Liver (tissue), 9 donors: ENCODE results near the gene TRIM15. TPM values are rescaled to one million over a fixed set of nuclear protein-coding genes. Genes with fewer than 3 reads are reported as not detected.

Experiments used
- DNase-seq: peaks from one replicate; pipeline ENCODE4 v3.0.0-alpha.2; 2017; ENCODE audit warnings: low spot score
- H3K27ac ChIP-seq, 2 donors: one replicate each; pipeline ENCODE4 v1.7.0; 2013; ENCODE audit warnings: inconsistent platforms in 2 of 2, low read length in 2 of 2, control low read depth in 1 of 2, low read depth in 1 of 2, mild to moderate bottlenecking in 1 of 2
- H3K27me3 ChIP-seq, 4 donors: one replicate each; pipeline versions ENCODE4 v1.6.1 to v1.7.0; 2013; ENCODE audit warnings: low read length in 3 of 4, inconsistent platforms in 1 of 4, mild to moderate bottlenecking in 1 of 4, moderate library complexity in 1 of 4; ENCODE audit not compliant: control insufficient read depth in 4 of 4, insufficient read depth in 4 of 4
- H3K36me3 ChIP-seq, 4 donors: one replicate each; pipeline versions ENCODE4 v1.6.1 to v1.7.0; 2013; ENCODE audit warnings: low read length in 3 of 4, mild to moderate bottlenecking in 3 of 4, low read depth in 1 of 4, moderate library complexity in 1 of 4; ENCODE audit not compliant: control insufficient read depth in 4 of 4, insufficient read depth in 3 of 4
- H3K4me1 ChIP-seq, 4 donors: one replicate each; pipeline versions ENCODE4 v1.6.1 to v1.7.0; 2013; ENCODE audit warnings: low read length in 3 of 4, mild to moderate bottlenecking in 3 of 4, moderate library complexity in 1 of 4; ENCODE audit not compliant: control insufficient read depth in 4 of 4, insufficient read depth in 4 of 4
- H3K4me3 ChIP-seq, 3 donors: one replicate each; pipeline versions ENCODE4 v1.6.1 to v1.7.0; 2013; ENCODE audit warnings: low read length in 3 of 3, control low read depth in 1 of 3, low read depth in 1 of 3, mild to moderate bottlenecking in 1 of 3
- H3K9ac ChIP-seq, 2 donors: one replicate each; pipeline ENCODE4 v1.7.0; 2013; ENCODE audit warnings: low read length in 2 of 2, mild to moderate bottlenecking in 2 of 2, moderate library complexity in 2 of 2, control low read depth in 1 of 2, low read depth in 1 of 2
- H3K9me3 ChIP-seq, 4 donors: one replicate each; pipeline versions ENCODE4 v1.6.1 to v1.7.0; 2013; ENCODE audit warnings: low read length in 3 of 4; ENCODE audit not compliant: control insufficient read depth in 4 of 4
- EGR1 ChIP-seq, 2 donors: IDR thresholded peaks; 2 replicates each; pipeline ENCODE4 v1.6.1; 2016 to 2018; ENCODE audit warnings: antibody characterized with exemption in 2 of 2, low read depth in 2 of 2
- FOXA2 ChIP-seq: IDR thresholded peaks from 2 replicates; pipeline ENCODE4 v1.6.1; 2016; ENCODE audit warnings: antibody characterized with exemption
- HNF4A ChIP-seq, 2 donors: conservative IDR thresholded peaks; 2 replicates each; pipeline ENCODE4 v1.6.1; 2016; ENCODE audit warnings: antibody characterized with exemption in 2 of 2, mild to moderate bottlenecking in 2 of 2
- JUND ChIP-seq, 2 donors: IDR thresholded peaks; 2 replicates each; pipeline ENCODE4 v1.6.1; 2016; ENCODE audit warnings: antibody characterized with exemption in 2 of 2
- RXRA ChIP-seq, 2 donors: IDR thresholded peaks; 2 replicates each; pipeline ENCODE4 v1.6.1; 2017 to 2018; ENCODE audit warnings: antibody characterized with exemption in 2 of 2, mild to moderate bottlenecking in 1 of 2
- SP1 ChIP-seq: IDR thresholded peaks from 2 replicates; pipeline ENCODE4 v1.6.1; 2018; ENCODE audit warnings: antibody characterized with exemption, mild to moderate bottlenecking
- TAF1 ChIP-seq: conservative IDR thresholded peaks from 2 replicates; pipeline ENCODE4 v1.6.1; 2016; ENCODE audit warnings: antibody characterized with exemption, mild to moderate bottlenecking
- YY1 ChIP-seq: IDR thresholded peaks from 2 replicates; pipeline ENCODE4 v1.6.1; 2016; ENCODE audit warnings: antibody characterized with exemption, mild to moderate bottlenecking
- WGBS: extraction: QIAGEN DNeasy Blood & Tissue Kit; methylation state at CpG from one replicate; pipeline ENCODE4 v1.1.7; 2013; 5-methylcytosine and 5-hydroxymethylcytosine counted together
- polyA plus RNA-seq, 2 donors: library from polyadenylated mRNA; stranded (reverse) in 1 of 2; unstranded in 1 of 2; fragments of 200-250 nt in 1 of 2; fragments of >200 nt in 1 of 2; fragmentation: Nextera tagmentation in 1 of 2; extraction: Ambion mirVana in 1 of 2; gene quantifications; one replicate each; pipeline versions ENCODE4 v1.2.1 to v1.2.3, GENCODE V29; 2013 to 2015
- total RNA-seq, 2 donors: library from RNA; depleted of rRNA; stranded (reverse); fragments of >200 nt; gene quantifications; one replicate each; pipeline ENCODE4 v1.2.3, GENCODE V29; 2014
- TF ChIP-seq, protein P1 (sequence below): IDR thresholded peaks from 2 replicates; pipeline ENCODE4 v1.6.1; 2016; ENCODE audit warnings: antibody characterized with exemption, mild to moderate bottlenecking
- TF ChIP-seq, protein P2 (sequence below): IDR thresholded peaks from 2 replicates; pipeline ENCODE4 v1.6.1; 2016; ENCODE audit warnings: antibody characterized with exemption
- TF ChIP-seq, protein P3 (sequence below): IDR thresholded peaks from 2 replicates; pipeline ENCODE4 v1.6.1; 2016; ENCODE audit warnings: antibody characterized with exemption
- TF ChIP-seq, protein P4 (sequence below): IDR thresholded peaks from 2 replicates; pipeline ENCODE4 v1.6.1; 2016; ENCODE audit warnings: antibody characterized with exemption
- donor health status: healthy.
- donor health status: healthy.
- donor health status: healthy.
- donor health status: healthy.
- donor health status: healthy.

Gene TRIM15
- total and polyA plus RNA-seq, 4 donors: 1.6 to 2.8 (median 1.9) TPM

DNA sequence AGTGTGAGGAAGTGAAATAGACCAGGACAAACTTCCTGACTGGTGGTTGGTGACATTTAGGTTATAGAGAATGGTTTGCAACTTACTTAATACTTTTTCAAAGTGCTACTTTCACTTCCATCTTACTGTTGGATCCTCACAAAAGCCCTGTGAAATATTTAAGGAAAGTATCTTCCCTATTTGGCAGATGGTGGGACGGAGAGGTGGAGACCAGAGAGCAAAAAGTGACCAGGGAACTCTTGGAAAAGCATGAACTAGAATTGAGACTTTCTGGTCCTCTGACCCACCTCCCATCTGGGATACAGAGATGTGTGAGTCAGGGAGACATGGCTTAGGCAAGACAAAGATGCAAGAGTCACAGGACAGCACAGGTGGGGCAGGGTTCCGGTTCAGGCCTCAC is 5.3 kb upstream of the TRIM15 start:
- no peaks in the 10 kb centered on the region for H3K27me3 ChIP-seq
- H3K4me1 ChIP-seq: peaks cover 0 to 27% (median 10%) of the 10 kb centered on the region in 4 donors
- WGBS: 85% methylated on average over 2 of the region's 2 CpGs
- H3K9me3 ChIP-seq: no peaks in the 10 kb centered on the region
- no peak overlapping the region for H3K27ac ChIP-seq
- no peak overlapping the region for H3K9ac ChIP-seq
- H3K4me3 ChIP-seq: no peak overlapping the region
- no peak for TF ChIP-seq EGR1 (IDR thresholded peaks at IDR 0.05; ENCODE audit: low read depth in 2 of 2)
- TF ChIP-seq HNF4A (conservative IDR thresholded peaks at IDR 0.05): no peak
- TF ChIP-seq, protein P1, sequence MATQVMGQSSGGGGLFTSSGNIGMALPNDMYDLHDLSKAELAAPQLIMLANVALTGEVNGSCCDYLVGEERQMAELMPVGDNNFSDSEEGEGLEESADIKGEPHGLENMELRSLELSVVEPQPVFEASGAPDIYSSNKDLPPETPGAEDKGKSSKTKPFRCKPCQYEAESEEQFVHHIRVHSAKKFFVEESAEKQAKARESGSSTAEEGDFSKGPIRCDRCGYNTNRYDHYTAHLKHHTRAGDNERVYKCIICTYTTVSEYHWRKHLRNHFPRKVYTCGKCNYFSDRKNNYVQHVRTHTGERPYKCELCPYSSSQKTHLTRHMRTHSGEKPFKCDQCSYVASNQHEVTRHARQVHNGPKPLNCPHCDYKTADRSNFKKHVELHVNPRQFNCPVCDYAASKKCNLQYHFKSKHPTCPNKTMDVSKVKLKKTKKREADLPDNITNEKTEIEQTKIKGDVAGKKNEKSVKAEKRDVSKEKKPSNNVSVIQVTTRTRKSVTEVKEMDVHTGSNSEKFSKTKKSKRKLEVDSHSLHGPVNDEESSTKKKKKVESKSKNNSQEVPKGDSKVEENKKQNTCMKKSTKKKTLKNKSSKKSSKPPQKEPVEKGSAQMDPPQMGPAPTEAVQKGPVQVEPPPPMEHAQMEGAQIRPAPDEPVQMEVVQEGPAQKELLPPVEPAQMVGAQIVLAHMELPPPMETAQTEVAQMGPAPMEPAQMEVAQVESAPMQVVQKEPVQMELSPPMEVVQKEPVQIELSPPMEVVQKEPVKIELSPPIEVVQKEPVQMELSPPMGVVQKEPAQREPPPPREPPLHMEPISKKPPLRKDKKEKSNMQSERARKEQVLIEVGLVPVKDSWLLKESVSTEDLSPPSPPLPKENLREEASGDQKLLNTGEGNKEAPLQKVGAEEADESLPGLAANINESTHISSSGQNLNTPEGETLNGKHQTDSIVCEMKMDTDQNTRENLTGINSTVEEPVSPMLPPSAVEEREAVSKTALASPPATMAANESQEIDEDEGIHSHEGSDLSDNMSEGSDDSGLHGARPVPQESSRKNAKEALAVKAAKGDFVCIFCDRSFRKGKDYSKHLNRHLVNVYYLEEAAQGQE: no peak
- no peak for TF ChIP-seq TAF1
- TF ChIP-seq, protein P2, sequence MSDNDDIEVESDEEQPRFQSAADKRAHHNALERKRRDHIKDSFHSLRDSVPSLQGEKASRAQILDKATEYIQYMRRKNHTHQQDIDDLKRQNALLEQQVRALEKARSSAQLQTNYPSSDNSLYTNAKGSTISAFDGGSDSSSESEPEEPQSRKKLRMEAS: no peak
- no peak for TF ChIP-seq FOXA2
- TF ChIP-seq SP1: no peak
- no peak for TF ChIP-seq JUND (IDR thresholded peaks at IDR 0.05)
- no peak for DNase-seq
- H3K36me3 ChIP-seq: no peaks in the 10 kb centered on the region

DNA sequence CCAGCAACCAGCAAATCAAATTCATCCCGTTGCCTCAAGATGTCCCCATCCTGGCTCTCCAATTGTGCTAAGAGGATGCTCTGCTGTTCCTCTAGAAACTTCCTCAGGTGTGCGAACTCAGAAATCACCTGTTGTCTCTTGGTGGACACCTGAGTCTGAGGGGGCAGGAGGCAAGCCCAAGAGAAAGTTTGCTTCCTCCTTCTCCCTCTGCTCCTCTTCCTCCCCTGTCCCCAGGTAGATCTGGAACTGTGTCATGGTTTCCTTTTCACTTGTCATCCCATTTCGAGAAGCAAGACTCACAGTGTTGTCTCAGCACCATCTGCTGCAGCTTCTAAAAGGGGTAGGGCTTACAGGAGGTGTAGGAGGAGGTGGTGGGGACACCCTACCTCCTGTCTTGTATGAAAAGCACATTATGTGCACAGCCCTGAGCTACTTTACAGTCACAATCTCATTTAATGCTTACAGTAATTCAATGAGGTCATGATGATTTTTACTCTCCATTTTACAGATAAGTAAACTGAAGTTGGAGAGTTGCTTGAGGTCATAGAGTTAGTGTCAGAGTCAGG is 4.8 kb upstream of the TRIM15 start:
- TF ChIP-seq SP1 (no peak), HNF4A (conservative IDR thresholded peaks at IDR 0.05) (no peak), FOXA2 (no peak), RXRA (IDR thresholded peaks at IDR 0.05) (no peak), YY1 (no peak), TAF1 (no peak)
- TF ChIP-seq, protein P3, sequence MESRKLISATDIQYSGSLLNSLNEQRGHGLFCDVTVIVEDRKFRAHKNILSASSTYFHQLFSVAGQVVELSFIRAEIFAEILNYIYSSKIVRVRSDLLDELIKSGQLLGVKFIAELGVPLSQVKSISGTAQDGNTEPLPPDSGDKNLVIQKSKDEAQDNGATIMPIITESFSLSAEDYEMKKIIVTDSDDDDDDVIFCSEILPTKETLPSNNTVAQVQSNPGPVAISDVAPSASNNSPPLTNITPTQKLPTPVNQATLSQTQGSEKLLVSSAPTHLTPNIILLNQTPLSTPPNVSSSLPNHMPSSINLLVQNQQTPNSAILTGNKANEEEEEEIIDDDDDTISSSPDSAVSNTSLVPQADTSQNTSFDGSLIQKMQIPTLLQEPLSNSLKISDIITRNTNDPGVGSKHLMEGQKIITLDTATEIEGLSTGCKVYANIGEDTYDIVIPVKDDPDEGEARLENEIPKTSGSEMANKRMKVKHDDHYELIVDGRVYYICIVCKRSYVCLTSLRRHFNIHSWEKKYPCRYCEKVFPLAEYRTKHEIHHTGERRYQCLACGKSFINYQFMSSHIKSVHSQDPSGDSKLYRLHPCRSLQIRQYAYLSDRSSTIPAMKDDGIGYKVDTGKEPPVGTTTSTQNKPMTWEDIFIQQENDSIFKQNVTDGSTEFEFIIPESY: no peak
- TF ChIP-seq, protein P4, sequence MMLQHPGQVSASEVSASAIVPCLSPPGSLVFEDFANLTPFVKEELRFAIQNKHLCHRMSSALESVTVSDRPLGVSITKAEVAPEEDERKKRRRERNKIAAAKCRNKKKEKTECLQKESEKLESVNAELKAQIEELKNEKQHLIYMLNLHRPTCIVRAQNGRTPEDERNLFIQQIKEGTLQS: no peak
- TF ChIP-seq, protein P1: no peak
- WGBS: 73% methylated on average over 3 of the region's 3 CpGs
- Histone ChIP-seq H3K4me3 (no peak overlapping the region), H3K9ac (no peak overlapping the region), H3K27ac (no peak overlapping the region), H3K27me3 (no peaks in the 10 kb centered on the region), H3K9me3 (no peaks in the 10 kb centered on the region), H3K4me1 (peaks cover 0 to 27% (median 10%) of the 10 kb centered on the region in 4 donors), H3K36me3 (no peaks in the 10 kb centered on the region)
- no peak for DNase-seq
